Fibroblast of villous mesenchyme (primary cell): Measurements from ENCODE around the gene PDGFB. TPM values are rescaled to one million over a fixed set of nuclear protein-coding genes. Genes with fewer than 3 reads are reported as not detected.

Source experiments
- DNase-seq: peaks from one replicate; pipeline ENCODE4 v3.0.0-alpha.2; 2010; ENCODE audit warnings: low read depth
- H3K4me3 ChIP-seq: 2 replicates; pipeline ENCODE4 v1.5.1; 2011; ENCODE audit warnings: low read depth, mild to moderate bottlenecking, low read length
- total RNA-seq: library from RNA; depleted of rRNA; stranded (reverse); fragments of >200 nt; gene quantifications from 2 replicates; pipeline ENCODE4 v1.2.3, GENCODE V29; 2012
- TF ChIP-seq, protein P1 (sequence below): IDR thresholded peaks from 2 replicates; pipeline ENCODE4 v1.5.1; 2012; ENCODE audit warnings: low read depth, mild to moderate bottlenecking, low read length; ENCODE audit not compliant: insufficient read depth

The PDGFB gene
- total RNA-seq, 1 donor = 11.7 TPM

DNA sequence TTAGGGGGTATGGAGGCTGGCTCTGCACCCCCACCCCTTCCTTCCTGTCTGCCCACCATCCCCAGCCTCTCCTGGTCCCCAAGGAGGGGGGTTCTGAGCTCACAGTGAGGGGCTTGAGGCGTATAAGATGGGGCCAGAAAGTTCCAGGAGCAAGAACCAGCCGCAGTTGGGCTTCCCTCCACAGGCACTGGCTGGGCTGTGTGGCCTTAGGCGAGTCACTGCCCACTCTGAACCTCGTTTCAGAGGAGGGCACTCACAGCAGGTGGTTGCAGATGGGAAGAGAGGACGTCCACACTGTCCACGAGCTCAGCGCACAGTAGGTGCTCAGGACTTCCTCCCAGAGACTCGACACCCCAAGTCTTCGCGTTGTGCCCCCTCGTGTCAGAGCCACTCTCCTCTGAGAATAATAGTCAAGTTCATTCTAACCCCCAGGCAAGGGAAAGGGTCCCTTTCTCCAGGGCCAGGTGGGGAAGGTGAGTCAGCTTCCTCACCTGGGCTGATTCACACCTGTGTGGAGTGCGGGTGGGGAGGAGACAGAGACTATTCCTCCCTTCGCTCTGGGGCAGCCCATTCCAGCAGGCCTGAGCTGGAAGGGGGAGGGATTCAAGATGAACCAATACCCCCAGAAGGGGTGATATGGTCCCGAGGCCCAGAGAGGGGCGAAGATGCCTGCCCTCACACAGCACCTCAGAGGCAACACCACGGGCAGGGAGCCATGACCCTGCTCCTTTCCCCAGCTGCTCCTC lies 45.4 kb upstream of the PDGFB start:
- H3K4me3 ChIP-seq = no peak overlapping the region
- no peak for DNase-seq
- TF ChIP-seq, protein P1, sequence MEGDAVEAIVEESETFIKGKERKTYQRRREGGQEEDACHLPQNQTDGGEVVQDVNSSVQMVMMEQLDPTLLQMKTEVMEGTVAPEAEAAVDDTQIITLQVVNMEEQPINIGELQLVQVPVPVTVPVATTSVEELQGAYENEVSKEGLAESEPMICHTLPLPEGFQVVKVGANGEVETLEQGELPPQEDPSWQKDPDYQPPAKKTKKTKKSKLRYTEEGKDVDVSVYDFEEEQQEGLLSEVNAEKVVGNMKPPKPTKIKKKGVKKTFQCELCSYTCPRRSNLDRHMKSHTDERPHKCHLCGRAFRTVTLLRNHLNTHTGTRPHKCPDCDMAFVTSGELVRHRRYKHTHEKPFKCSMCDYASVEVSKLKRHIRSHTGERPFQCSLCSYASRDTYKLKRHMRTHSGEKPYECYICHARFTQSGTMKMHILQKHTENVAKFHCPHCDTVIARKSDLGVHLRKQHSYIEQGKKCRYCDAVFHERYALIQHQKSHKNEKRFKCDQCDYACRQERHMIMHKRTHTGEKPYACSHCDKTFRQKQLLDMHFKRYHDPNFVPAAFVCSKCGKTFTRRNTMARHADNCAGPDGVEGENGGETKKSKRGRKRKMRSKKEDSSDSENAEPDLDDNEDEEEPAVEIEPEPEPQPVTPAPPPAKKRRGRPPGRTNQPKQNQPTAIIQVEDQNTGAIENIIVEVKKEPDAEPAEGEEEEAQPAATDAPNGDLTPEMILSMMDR = no peak

DNA sequence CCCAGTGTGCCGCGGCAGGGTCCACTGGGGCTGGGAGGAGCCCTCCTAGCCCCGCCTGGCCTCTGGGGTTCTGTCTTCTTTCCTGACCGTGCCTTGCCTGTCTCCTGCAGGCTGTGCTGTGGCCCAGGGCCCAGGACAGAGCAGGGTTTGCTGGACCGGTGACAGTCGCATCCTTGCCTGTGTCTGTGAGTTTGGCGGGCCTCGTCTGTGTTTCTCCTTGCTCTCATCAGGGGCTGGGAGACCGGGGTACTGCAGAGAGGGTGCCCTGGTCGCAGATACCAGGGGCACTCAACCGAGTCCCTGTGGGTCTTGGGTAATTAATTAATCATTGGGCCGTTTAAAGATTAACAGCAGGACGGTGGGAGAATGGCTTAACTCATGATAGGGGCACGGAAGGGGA lies 44.8 kb upstream of the PDGFB start:
- no peak overlapping the region for H3K4me3 ChIP-seq
- TF ChIP-seq, protein P1 = no peak
- no peak for DNase-seq

DNA sequence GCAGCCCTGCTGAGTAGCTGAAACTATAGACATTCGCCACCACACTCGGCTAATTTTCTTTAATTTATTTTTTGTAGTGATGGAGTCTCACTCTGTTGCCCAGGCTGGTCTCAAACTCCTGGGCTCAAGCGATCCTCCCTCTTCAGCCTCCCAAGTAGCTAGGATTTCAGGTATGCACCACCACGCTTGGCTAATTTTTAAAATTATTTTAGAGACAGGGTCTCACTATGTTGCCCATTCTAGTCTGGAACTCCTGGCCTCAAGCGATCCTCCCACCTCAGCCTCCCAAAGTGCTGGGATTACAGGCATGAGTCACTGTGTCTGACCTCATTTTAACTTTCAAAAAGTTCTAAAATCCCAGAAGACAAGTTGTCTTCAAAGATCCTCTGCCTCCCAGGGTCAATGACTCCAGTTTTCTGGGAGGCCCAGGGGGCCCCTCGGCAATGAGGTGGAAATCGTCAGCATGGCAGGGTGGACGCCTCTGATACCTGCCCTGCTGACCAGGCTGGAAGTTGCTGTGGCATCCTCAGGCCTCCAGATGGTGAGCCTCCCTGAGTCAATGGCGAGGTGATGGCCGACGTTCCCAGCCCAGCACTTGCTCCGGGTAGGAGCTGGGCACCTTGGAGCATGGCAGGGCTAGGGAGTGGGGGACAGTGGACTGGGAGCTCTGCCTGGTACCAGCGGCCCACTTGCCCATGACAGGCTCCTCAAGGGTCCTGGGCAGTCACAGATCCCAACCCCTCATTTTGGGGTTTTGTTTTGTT lies 43.5 kb upstream of the PDGFB start:
- DNase-seq = no peak
- TF ChIP-seq, protein P1 = no peak
- no peak overlapping the region for H3K4me3 ChIP-seq

DNA sequence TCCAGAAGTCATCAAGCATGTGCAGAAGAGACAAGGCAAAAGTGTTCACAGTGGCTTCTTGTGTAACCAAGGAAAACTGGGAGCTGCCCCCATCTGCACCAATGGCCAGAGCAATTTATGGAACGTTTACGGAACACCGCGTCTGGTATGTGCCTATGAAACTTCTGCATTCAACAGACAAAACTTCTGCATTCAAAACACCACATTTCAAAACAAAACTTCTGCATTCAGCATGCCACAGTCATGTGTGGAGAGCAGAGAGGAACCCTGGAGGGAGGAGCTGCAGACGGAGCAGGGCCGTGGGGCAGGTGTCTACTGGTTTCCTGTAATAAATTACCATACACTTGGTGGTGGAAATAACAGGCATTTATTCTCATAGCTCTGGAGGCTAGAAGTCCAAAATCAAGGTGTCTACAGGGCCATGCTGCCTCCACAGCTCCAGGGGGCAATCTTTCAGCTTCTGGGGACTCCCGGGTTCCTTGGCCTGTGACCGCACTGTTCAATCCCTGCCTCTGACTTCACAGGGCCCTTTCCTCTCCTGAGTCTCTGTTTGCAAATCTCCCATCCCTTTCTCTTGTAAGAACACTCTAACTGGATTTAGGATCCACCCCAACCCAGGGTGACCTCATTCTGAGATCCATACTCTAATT lies 42.4 kb upstream of the PDGFB start:
- TF ChIP-seq, protein P1 = no peak
- peak; percentile 77 for DNase-seq

DNA sequence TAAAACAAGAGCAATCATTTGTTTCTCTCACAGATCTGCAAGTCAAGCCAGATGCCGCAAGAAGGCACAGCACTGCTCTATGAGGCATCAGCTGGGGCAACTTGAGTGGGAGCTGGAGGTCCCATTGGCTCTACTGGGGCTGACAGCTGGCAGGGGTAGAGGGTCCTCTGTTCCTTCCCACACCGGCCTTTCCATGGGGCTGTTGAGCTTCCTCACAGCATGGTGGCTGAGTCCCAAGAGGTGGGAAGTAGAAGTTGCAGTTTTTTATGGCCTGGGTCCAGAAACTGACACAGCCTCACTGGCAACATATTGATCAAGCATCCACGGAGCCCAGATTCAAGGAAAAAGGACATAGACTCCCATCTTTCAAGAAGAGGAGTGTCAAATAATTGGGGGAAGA lies 40.2 kb upstream of the PDGFB start:
- no peak overlapping the region for H3K4me3 ChIP-seq
- TF ChIP-seq, protein P1 = no peak
- DNase-seq = no peak

More for the DNA sequence above, 42.4 kb upstream of the PDGFB start:
- H3K4me3 ChIP-seq = no peak overlapping the region

DNA sequence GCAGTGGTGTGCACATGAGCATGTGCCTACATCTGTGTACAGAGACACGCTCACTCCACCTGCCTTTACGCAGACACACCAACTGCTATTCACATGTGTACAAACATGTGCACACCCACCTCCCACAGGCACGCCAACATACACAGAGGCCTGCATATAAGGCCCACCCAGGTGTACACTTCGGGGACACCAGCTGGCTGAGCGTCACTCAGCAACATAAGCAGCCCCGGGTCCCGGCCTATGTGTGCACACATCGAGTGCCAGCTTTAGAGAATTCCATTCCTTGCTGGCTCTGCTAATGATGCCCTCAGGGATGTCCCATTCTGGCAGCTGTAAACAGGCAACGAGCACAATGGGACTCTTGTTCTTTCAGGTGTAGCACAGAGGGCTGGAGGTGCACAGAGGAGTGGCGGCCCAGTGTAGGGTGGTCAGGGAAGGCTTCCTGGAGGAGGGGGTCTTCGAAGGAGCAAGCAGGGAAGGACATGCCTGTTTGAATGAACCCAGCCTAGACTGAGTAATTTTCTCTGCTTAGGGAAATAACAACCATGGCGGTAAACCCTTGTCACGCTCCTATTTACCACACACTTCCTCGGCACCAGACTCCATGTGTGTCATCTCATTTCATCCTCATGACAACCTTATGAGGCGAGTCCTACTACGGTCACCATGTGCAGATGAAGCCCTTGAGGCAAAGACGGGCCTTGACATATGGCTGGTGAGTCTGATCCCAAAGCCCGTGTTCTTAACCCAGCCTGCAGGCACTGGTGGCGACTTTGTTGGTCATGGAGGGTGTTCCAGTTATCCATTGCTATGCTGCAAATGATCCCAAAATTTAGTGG lies 39.6 kb upstream of the PDGFB start:
- no peak for DNase-seq
- TF ChIP-seq, protein P1 = no peak
- no peak overlapping the region for H3K4me3 ChIP-seq
